GM18507 (cell line): ENCODE results near the gene ATP1A2.

Experiments
- DNase-seq: peaks from one replicate; pipeline ENCODE4 v3.0.0; 2011; ENCODE audit warnings: low read depth; ENCODE audit not compliant: insufficient read length; ENCODE audit errors: extremely low spot score
- FAIRE-seq: peaks from 2 replicates; lab custom pipeline; 2011; peaks lifted over from hg19 to GRCh38; lab: Jason Lieb, UNC

The ATP1A2 gene

GRCh38 chr1:160115545-160116282 is at the start of gene ATP1A2:
TSS of gene ATP1A2 (plus strand) at chr1:160115759. CDS start at chr1:160115862, 103 bp downstream.
- DNase-seq (no peak), FAIRE-seq (no peak)

- FAIRE-seq (no peak), DNase-seq (no peak)
These were observed 48.5 kb upstream of the ATP1A2 start for GRCh38 chr1:160066829-160067745.

- FAIRE-seq: no peak
These were observed 47.3 kb upstream of the ATP1A2 start for GRCh38 chr1:160068225-160068624.

GRCh38 chr1:160069460-160070231 is 45.9 kb upstream of the ATP1A2 start, which contains the start of gene KCNJ10:
TSS of gene KCNJ10 (minus strand) at chr1:160070160. CDS start at chr1:160042532, 27,628 bp downstream.
- DNase-seq (no peak), FAIRE-seq (no peak)

More at GRCh38 chr1:160068225-160068624, 47.3 kb upstream of the ATP1A2 start:
- no peak for DNase-seq

- DNase-seq: no peak
- no peak for FAIRE-seq
These were observed 45.1 kb upstream of the ATP1A2 start for GRCh38 chr1:160070243-160071163.

- FAIRE-seq: no peak
- no peak for DNase-seq
These were observed 44.3 kb upstream of the ATP1A2 start for GRCh38 chr1:160071289-160071688.

DNA sequence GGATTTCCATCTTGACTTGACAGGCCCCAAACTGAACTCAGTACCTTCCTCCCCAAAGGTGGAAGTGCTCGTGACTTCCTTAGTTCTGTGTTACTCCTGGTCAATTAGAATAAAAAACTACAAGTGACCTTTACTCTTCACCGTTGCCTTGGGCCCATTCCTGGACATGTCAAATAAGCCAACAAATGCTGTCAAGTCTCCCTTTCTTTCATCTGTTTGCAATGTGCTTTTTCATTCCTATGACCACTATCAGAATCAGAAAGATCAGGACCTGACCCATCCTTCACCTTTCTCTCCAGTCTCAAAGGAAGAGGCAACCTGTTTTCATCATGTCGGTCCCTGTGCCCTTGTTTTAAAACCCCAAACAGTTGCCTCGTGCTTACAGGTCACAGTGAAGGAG is 40.7 kb upstream of the ATP1A2 start:
- no peak for FAIRE-seq

GRCh38 chr1:160075836-160076235 is 39.7 kb upstream of the ATP1A2 start:
- FAIRE-seq: no peak
- no peak for DNase-seq

More for the DNA sequence above, 40.7 kb upstream of the ATP1A2 start:
- no peak for DNase-seq

DNA sequence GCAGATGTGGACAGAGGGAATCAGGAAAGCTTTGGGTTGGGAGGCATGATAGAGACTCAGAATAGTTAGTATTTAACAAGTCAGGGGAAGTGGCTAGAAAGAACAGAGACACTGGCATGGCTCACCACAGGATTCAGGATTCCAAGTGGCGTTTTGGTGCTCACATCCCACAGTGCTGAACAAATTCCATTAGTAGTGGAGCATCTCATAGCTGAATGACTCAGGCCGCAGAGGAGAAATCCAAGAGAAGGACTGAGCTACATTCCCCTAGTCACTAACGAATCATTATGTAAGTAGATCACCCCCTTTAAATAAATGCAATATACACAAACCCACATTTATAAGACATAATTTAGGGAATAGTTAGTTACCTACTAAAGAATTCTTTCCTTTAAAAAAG is 39.3 kb upstream of the ATP1A2 start:
- DNase-seq (no peak), FAIRE-seq (no peak)

DNA sequence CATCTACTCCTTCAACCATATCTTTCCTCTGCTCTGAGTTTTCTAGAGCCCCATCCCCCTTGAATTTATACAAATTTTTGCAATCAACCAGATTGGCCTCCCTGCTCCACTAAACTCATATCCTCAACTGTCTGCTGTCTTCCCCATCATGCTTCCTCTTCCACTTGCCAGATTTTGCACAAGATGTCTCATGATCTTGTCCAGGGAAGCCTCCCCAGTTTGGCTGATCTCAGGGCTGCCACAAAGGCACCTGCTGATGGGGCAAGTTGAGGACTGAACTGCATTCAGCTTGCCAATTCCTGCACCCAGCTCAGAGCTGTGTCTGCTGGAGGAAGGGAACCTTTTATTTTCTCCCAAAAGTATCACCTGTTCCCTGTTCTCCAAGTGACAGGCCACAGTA is 38.1 kb upstream of the ATP1A2 start:
- FAIRE-seq (no peak), DNase-seq (no peak)

- peak; percentile 32 for DNase-seq
- FAIRE-seq: peak; percentile 73
These were observed 36.9 kb upstream of the ATP1A2 start for GRCh38 chr1:160078512-160079195.

- FAIRE-seq: no peak
- no peak for DNase-seq
These were observed 36.1 kb upstream of the ATP1A2 start for GRCh38 chr1:160079448-160079847.

GRCh38 chr1:160080381-160081100 is 35.0 kb upstream of the ATP1A2 start:
- DNase-seq (no peak), FAIRE-seq (no peak)

- DNase-seq (no peak), FAIRE-seq (no peak)
These were observed 34.2 kb upstream of the ATP1A2 start, which contains the start of gene KCNJ9 for GRCh38 chr1:160081261-160081936. TSS of gene KCNJ9 (plus strand) at chr1:160081538. CDS start at chr1:160084031, 2,493 bp downstream.

DNA sequence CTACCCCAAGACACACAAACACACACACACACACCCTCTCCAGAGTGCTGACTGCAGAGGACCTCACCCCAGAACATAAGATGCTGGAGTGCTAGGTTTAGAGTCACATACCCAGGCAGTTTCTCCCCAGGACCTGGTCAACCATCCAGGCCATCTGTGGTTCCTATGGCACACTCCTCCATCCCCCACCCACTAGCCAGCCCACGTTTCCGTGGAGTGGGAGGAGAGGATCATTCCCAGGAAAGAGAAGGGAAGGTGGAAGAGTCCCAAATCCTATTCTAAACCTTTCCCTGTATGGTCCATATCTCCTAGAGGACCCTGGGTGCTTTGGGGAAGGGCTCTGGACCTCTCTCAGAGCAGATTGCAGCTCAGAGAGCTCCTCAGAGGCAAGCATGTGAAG is 33.1 kb upstream of the ATP1A2 start:
- DNase-seq (no peak), FAIRE-seq (no peak)

DNA sequence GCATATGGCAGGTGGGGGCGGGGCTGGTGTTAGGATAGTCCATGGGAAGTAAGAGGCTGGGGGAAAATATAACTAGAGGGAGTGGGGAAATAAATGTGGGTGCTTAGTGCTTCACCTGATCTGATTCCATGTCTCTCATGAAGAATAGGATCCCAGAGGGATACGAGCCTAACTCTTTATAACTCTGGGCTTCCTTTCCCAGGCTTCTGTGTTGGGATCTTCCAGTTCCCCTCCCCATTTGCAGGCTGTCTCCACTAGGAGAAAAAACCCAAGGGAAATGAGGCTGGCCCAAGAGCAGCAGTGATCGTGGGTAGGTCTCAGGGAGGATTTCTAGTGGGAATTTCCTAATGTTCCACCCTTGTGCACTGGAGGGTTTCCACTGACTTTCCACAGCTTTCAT is 32.6 kb upstream of the ATP1A2 start:
- no peak for FAIRE-seq
- no peak for DNase-seq
